ENCODE data around the gene KDM6B.

KDM6B gene

DNA sequence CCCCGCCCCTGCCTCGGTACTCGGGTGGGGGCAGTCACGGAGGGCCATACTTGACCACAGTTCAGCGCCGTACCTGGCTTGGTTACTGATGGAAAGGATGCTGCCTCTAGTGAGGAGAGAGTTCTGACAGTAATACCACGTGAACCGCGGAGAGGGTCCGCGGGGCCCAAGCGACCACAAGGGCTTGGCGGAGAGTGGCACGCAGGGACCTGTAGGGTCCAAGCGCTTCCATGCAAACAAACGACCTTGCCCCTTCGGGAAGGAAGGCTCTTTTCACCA is 9.2 kb downstream of the KDM6B start:
- H3K9me3 Mint-ChIP-seq: no peaks in the 10 kb centered on the region
- peaks cover 77% of the 10 kb centered on the region for H3K4me1 Mint-ChIP-seq
- H3K4me3 Mint-ChIP-seq: peak overlapping the region; percentile 95 to 96
- H3K27me3 Mint-ChIP-seq: no peaks in the 10 kb centered on the region
- peak overlapping the region; percentile 95 to 98 for H3K27ac Mint-ChIP-seq
- ATAC-seq (peak; percentile 4), DNase-seq (peak; percentile 75 to 76)

DNA sequence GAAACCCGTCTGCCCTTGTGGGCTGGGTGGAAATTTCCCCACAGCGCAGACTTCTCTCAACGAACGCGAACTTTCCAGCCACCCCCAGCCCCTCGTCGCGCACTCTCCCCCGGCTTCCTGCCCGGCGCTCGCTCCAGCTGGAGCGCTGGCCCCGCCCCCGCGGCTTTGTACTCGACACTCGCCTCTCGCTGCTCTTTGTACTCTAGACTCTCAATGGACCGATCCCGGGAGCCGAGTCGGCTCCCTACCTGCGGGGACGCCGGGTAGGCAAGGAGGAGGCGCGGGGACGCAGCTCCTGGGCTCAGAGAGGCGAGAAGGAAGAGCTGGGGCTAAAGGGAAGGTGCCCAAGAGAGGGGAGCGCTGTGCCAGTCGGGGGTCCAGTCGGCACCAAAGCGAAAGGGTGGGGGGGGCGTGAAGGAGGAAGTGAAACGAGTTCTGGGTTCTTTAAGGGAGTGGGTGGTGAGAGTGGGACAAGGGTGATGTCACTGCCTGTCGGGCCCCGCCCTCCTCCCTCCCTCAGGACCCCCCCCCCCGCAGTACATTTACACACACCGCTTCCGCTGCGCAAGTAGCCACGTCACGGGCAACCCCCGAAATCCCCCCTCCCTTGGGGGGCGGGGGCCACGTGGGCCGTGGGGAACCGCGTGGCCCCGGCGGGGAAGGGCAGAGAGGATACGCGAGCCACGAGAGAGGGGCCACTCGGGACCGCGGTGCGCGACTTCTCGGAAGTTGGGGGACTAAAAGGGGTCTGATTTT is 9.7 kb downstream of the KDM6B start:
- Mint-ChIP-seq H3K27ac (peak overlapping the region; percentile 95 to 98), H3K4me3 (peak overlapping the region; percentile 95 to 96), H3K9me3 (no peaks in the 10 kb centered on the region), H3K4me1 (peaks cover 76% of the 10 kb centered on the region), H3K27me3 (no peaks in the 10 kb centered on the region)
- peak; percentile 88 to 90 for DNase-seq
- peak; percentile 35 for ATAC-seq

DNA sequence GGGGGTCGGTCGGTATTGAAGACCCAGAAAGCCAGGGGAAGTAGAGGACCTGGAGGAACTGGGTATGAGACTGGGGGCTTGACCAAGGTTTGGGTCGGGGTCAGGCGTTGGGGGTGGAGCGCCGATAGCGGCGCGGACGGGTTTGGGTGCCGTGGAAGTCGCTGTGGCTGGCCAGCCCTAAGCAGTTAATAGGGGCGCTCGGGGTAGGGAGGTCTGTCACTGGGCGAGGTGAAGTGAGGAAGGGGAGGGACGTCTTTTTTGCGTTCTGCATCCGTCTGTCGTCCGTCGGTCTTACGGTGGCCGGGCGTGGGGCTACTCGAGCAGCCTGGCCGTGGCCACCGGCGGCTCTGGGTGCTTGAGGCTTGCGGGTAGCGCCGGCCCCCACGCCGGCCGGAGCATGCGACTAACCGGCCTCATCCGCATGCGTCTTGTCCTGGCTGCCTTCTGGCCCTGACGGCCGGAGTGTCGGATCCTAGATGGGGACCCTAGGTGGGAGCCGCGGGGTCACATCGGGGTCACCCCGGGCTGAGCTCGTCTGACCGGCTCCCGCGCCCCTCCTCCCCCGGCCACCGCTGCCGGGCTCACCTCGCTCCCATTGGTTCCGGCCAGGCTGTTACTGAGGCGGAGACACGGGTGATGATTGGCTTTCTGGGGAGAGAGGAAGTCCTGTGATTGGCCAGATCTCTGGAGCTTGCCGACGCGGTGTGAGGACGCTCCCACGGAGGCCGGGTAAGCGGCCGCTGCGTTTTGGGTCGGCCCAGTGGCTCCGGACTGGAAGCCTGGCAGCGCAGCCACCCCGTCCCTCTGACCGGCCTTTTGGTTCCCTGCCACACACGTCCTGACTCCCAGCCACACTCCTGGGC is 10.5 kb downstream of the KDM6B start:
- ATAC-seq (peak; percentile 56), DNase-seq (peak; percentile 82 to 88)
- Mint-ChIP-seq H3K27me3 (no peaks in the 10 kb centered on the region), H3K9me3 (no peaks in the 10 kb centered on the region), H3K4me1 (peaks cover 76% of the 10 kb centered on the region), H3K4me3 (peak overlapping the region; percentile 95 to 96), H3K27ac (peak overlapping the region; percentile 95 to 98)

DNA sequence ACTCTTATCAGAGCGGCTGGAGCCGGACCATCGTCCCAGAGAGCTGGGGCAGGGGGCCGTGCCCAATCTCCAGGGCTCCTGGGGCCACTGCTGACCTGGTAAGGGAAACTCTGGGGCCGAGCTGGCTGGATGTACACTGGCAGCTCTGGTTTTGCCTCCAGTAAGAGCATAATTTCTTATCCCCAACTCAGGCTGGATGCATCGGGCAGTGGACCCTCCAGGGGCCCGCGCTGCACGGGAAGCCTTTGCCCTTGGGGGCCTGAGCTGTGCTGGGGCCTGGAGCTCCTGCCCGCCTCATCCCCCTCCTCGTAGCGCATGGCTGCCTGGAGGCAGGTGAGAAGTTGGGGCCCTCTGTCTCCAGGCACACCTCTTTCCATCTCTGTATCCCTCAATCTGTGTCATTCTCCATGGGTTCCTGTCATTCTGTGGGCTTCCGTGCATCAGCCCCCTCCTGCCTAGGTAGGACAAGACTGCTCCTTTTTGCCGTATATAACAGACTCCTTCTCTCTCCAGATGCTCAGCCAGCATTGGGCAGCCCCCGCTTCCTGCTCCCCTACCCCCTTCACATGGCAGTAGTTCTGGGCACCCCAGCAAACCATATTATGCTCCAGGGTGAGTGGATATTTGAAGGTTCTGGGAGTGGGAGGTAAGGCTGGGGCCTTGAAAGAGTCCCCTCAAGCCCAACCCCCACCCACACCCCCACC is 11.5 kb downstream of the KDM6B start:
- Mint-ChIP-seq H3K9me3 (no peaks in the 10 kb centered on the region), H3K4me3 (peak overlapping the region; percentile 95 to 96), H3K27me3 (no peaks in the 10 kb centered on the region), H3K4me1 (peaks cover 76% of the 10 kb centered on the region), H3K27ac (peak overlapping the region in 1 of 2 donors; percentile 98)
- ATAC-seq (no peak), DNase-seq (no peak)

DNA sequence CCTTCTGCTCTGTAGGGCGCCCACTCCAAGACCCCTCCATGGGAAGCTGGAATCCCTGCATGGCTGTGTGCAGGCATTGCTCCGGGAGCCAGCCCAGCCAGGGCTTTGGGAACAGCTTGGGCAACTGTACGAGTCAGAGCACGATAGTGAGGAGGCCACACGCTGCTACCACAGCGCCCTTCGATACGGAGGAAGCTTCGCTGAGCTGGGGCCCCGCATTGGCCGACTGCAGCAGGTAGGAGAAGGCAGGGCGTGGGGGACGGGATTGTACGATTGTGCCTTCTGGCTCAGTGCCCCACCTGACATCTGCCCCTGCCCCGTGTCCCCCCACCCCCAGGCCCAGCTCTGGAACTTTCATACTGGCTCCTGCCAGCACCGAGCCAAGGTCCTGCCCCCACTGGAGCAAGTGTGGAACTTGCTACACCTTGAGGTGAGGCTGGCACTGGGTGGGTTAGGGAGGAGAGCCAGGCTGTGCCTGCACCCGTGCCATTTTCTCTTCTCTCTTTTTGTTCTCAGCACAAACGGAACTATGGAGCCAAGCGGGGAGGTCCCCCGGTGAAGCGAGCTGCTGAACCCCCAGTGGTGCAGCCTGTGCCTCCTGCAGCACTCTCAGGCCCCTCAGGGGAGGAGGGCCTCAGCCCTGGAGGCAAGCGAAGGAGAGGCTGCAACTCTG is 12.2 kb downstream of the KDM6B start:
- ATAC-seq (no peak), DNase-seq (no peak)
- Mint-ChIP-seq H3K27ac (no peak overlapping the region), H3K4me3 (peak overlapping the region; percentile 57 to 68), H3K27me3 (no peaks in the 10 kb centered on the region), H3K9me3 (no peaks in the 10 kb centered on the region), H3K4me1 (peaks cover 76% of the 10 kb centered on the region)

DNA sequence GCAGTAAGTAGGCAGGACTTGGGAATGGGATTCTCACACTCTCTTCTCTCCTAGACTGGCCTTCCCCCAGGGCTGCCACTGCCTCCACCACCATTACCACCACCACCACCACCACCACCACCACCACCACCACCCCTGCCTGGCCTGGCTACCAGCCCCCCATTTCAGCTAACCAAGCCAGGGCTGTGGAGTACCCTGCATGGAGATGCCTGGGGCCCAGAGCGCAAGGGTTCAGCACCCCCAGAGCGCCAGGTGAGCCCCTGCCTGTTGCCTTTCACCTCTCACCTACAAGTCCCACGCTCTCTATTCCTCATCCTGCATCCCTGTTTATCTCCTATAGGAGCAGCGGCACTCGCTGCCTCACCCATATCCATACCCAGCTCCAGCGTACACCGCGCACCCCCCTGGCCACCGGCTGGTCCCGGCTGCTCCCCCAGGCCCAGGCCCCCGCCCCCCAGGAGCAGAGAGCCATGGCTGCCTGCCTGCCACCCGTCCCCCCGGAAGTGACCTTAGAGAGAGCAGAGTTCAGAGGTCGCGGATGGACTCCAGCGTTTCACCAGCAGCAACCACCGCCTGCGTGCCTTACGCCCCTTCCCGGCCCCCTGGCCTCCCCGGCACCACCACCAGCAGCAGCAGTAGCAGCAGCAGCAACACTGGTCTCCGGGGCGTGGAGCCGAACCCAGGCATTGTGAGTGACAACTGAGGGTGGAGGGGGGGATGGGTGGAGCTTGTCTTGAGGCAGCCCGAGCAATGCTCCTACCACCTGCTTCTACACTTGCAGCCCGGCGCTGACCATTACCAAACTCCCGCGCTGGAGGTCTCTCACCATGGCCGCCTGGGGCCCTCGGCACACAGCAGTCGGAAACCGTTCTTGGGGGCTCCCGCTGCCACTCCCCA is 13.0 kb downstream of the KDM6B start:
- Mint-ChIP-seq H3K4me3 (peak overlapping the region; percentile 30 to 68), H3K27me3 (no peaks in the 10 kb centered on the region)

DNA sequence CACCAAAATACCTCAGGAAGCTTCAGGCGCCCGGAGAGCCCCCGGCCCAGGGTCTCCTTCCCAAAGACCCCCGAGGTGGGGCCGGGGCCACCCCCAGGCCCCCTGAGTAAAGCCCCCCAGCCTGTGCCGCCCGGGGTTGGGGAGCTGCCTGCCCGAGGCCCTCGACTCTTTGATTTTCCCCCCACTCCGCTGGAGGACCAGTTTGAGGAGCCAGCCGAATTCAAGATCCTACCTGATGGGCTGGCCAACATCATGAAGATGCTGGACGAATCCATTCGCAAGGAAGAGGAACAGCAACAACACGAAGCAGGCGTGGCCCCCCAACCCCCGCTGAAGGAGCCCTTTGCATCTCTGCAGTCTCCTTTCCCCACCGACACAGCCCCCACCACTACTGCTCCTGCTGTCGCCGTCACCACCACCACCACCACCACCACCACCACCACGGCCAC is 14.1 kb downstream of the KDM6B start:
- Mint-ChIP-seq H3K27me3 (no peaks in the 10 kb centered on the region), H3K9me3 (no peaks in the 10 kb centered on the region), H3K27ac (peak overlapping the region; percentile 46 to 59), H3K4me3 (peak overlapping the region; percentile 35 to 46), H3K4me1 (peaks cover 81% of the 10 kb centered on the region)
- no peak for ATAC-seq
- no peak for DNase-seq

More for the DNA sequence above, 13.0 kb downstream of the KDM6B start:
- DNase-seq (no peak), ATAC-seq (no peak)
- H3K27ac Mint-ChIP-seq: peak overlapping the region in 1 of 2 donors; percentile 27
- no peaks in the 10 kb centered on the region for H3K9me3 Mint-ChIP-seq
- H3K4me1 Mint-ChIP-seq: peaks cover 79% of the 10 kb centered on the region

DNA sequence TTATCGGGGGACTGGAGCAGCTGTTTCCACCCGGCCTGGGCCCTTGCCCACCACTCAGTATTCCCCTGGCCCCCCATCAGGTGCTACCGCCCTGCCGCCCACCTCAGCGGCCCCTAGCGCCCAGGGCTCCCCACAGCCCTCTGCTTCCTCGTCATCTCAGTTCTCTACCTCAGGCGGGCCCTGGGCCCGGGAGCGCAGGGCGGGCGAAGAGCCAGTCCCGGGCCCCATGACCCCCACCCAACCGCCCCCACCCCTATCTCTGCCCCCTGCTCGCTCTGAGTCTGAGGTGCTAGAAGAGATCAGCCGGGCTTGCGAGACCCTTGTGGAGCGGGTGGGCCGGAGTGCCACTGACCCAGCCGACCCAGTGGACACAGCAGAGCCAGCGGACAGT is 14.7 kb downstream of the KDM6B start:
- no peaks in the 10 kb centered on the region for H3K27me3 Mint-ChIP-seq
- DNase-seq (no peak), ATAC-seq (no peak)
- H3K27ac Mint-ChIP-seq: no peak overlapping the region
- H3K9me3 Mint-ChIP-seq: no peaks in the 10 kb centered on the region
- no peak overlapping the region for H3K4me3 Mint-ChIP-seq
- peaks cover 83% of the 10 kb centered on the region for H3K4me1 Mint-ChIP-seq

DNA sequence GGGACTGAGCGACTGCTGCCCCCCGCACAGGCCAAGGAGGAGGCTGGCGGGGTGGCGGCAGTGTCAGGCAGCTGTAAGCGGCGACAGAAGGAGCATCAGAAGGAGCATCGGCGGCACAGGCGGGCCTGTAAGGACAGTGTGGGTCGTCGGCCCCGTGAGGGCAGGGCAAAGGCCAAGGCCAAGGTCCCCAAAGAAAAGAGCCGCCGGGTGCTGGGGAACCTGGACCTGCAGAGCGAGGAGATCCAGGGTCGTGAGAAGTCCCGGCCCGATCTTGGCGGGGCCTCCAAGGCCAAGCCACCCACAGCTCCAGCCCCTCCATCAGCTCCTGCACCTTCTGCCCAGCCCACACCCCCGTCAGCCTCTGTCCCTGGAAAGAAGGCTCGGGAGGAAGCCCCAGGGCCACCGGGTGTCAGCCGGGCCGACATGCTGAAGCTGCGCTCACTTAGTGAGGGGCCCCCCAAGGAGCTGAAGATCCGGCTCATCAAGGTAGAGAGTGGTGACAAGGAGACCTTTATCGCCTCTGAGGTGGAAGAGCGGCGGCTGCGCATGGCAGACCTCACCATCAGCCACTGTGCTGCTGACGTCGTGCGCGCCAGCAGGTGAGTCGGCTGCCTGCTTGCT is 15.2 kb downstream of the KDM6B start:
- Mint-ChIP-seq H3K4me3 (no peak overlapping the region), H3K4me1 (peaks cover 87% of the 10 kb centered on the region), H3K27me3 (no peaks in the 10 kb centered on the region), H3K27ac (peak overlapping the region in 1 of 2 donors; percentile 12), H3K9me3 (no peaks in the 10 kb centered on the region)
- no peak for DNase-seq
- ATAC-seq: no peak

DNA sequence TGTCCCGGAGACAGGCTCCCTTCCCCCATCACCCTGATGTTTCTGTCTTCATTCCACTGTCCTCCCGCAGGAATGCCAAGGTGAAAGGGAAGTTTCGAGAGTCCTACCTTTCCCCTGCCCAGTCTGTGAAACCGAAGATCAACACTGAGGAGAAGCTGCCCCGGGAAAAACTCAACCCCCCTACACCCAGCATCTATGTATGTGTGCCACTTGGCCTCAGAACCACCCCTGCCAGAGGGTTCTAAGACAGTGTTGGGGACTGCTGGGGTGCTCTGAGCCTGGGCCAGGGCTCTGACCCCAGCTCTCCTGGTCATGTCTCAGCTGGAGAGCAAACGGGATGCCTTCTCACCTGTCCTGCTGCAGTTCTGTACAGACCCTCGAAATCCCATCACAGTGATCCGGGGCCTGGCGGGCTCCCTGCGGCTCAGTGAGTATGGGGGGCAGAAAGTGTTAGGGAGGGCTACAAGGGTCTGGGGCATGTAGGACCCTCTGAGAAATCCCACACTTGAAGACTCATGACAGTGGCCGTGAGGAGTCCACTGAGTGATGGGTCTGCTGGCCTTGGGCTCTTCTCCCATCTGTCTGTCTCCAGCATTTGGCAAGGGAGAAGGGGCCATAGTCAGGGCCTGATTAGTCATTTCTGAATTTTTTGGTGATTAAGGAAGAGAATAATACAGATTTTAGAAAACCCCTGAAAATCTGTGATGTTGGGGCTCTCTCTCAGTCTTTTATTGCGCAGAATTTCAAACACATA is 15.9 kb downstream of the KDM6B start:
- no peak for ATAC-seq
- no peaks in the 10 kb centered on the region for H3K9me3 Mint-ChIP-seq
- H3K4me3 Mint-ChIP-seq: peak overlapping the region in 1 of 2 donors; percentile 51
- peaks cover 85% of the 10 kb centered on the region for H3K4me1 Mint-ChIP-seq
- DNase-seq: no peak
- no peaks in the 10 kb centered on the region for H3K27me3 Mint-ChIP-seq
- H3K27ac Mint-ChIP-seq: peak overlapping the region in 1 of 2 donors; percentile 71

DNA sequence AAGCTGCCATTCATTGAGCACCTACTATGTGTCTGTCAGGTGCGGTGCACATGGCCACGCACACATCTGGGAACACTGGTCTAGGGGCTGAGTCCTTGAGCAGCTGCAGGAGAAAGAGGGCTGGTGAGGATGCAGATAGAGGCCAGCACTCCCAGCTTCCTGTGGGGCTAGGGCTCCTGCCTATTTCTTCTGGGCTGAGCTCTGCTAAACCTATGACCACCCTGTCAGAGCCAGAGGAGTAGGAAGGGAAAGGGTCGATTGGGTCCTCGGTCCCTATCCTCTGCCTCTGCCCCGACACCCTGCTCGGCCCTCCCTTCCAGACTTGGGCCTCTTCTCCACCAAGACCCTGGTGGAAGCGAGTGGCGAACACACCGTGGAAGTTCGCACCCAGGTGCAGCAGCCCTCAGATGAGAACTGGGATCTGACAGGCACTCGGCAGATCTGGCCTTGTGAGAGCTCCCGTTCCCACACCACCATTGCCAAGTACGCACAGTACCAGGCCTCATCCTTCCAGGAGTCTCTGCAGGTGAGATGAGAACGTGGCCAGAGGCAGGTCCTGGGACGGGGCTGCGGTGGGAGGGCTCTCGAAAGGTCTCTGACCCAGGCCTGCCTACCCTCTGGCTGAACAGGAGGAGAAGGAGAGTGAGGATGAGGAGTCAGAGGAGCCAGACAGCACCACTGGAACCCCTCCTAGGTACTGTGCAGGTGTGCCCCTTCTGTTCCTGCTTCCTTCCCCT is 16.9 kb downstream of the KDM6B start:
- Mint-ChIP-seq H3K27ac (peak overlapping the region in 1 of 2 donors; percentile 77), H3K27me3 (no peaks in the 10 kb centered on the region), H3K9me3 (no peaks in the 10 kb centered on the region), H3K4me1 (peaks cover 76% of the 10 kb centered on the region), H3K4me3 (peak overlapping the region; percentile 63 to 79)
- ATAC-seq (peak; percentile 21), DNase-seq (no peak)

DNA sequence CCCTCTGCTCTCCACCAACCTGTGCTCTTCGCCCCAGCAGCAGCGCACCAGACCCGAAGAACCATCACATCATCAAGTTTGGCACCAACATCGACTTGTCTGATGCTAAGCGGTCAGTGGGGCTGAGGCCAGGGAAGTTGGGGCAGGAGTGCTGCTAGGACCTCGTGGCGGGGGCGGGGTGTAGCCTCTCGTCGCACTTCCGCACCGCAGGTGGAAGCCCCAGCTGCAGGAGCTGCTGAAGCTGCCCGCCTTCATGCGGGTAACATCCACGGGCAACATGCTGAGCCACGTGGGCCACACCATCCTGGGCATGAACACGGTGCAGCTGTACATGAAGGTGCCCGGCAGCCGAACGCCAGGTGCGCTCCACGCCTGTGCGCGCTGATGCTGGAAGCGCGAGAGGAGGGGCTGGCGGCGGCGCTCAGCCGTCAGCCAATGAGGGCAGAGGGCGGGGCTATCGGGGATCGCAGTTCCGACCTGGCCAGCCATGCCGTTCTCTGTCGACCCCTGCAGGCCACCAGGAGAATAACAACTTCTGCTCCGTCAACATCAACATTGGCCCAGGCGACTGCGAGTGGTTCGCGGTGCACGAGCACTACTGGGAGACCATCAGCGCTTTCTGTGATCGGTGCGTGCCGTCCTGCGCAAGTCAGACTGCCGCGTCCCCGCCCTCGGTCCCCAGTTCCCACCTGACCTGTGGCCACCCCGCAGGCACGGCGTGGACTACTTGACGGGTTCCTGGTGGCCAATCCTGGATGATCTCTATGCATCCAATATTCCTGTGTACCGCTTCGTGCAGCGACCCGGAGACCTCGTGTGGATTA is 17.6 kb downstream of the KDM6B start:
- peak; percentile 88 for ATAC-seq
- Mint-ChIP-seq H3K27me3 (no peaks in the 10 kb centered on the region), H3K9me3 (no peaks in the 10 kb centered on the region), H3K27ac (peak overlapping the region in 1 of 2 donors; percentile 88), H3K4me1 (peaks cover 68% of the 10 kb centered on the region), H3K4me3 (peak overlapping the region; percentile 47 to 79)
- peak; percentile 90 to 91 for DNase-seq
